Measurements from ENCODE around the gene TBC1D22A. TPM values are rescaled to one million over a fixed set of nuclear protein-coding genes. Genes with fewer than 3 reads are reported as not detected.

Gene TBC1D22A
- total RNA-seq, 6 donors from 2014 or later = 27.1 to 48.2 (median 35.3) TPM

- Histone ChIP-seq H3K36me3 (no peaks in the 10 kb centered on the region), H3K27ac (peak overlapping the region in 2 of 4 donors; percentile 12 to 37), H3K9me3 (no peaks in the 10 kb centered on the region), H3K4me3 (no peak overlapping the region), H3K4me1 (peaks cover 10 to 24% (median 16%) of the 10 kb centered on the region in 4 donors), H3K27me3 (no peaks in the 10 kb centered on the region)
- 69 to 72% methylated on average over 12 of the region's 12 CpGs for WGBS, 2 donors
- no peak for DNase-seq
- ATAC-seq (ENCODE audit: low FRiP score in 2 of 2) = peak in 1 of 2 donors; percentile 71
- TF ChIP-seq POLR2A (IDR thresholded peaks at IDR 0.05) (no peak), POLR2AphosphoS5 (IDR thresholded peaks at IDR 0.05) (no peak), EP300 (IDR thresholded peaks at IDR 0.05) (no peak), CTCF (IDR thresholded peaks at IDR 0.05) (no peak)
Observed at GRCh38 chr22:46829117-46829891, 66.9 kb downstream of the TBC1D22A start.

- Histone ChIP-seq H3K27ac (peak overlapping the region in 3 of 4 donors; percentile 4 to 37 (median 12)), H3K27me3 (no peaks in the 10 kb centered on the region)
Observed at GRCh38 chr22:46829941-46830715, 67.7 kb downstream of the TBC1D22A start.

DNA sequence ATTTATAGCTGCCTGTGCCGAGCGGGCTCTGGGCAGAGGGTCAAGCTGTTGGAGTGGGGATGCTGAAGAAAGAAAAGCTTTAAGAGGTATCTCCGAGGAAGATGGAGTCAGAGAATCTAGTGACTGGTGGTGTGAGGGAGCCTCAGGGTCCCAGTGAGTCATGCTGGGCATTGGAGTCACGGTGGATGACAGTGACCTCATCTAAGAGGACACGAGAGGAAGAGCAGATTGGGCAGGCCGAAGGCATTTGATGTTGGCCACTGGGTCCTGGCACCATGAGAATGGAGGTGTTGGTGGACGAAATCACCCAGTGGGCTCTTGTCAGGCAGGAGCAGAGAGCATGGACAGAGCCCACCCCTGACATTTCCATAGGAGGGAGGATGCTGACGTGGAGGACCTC is 68.4 kb downstream of the TBC1D22A start:
- no peak for DNase-seq
- TF ChIP-seq POLR2A (IDR thresholded peaks at IDR 0.05) (no peak), EP300 (IDR thresholded peaks at IDR 0.05) (no peak), CTCF (IDR thresholded peaks at IDR 0.05) (no peak), POLR2AphosphoS5 (IDR thresholded peaks at IDR 0.05) (no peak)
- H3K4me1 ChIP-seq = peaks cover 10 to 24% (median 16%) of the 10 kb centered on the region in 4 donors
- ATAC-seq (ENCODE audit: low FRiP score in 2 of 2) = no peak
- no peak overlapping the region for H3K27ac ChIP-seq
- WGBS, 2 donors = 93% methylated on average over 8 of the region's 8 CpGs
- no peak overlapping the region for H3K4me3 ChIP-seq
- no peaks in the 10 kb centered on the region for H3K27me3 ChIP-seq
- no peaks in the 10 kb centered on the region for H3K36me3 ChIP-seq
- H3K9me3 ChIP-seq = peaks cover 3 to 10% (median 6%) of the 10 kb centered on the region in 4 donors

More at GRCh38 chr22:46829941-46830715, 67.7 kb downstream of the TBC1D22A start:
- peaks cover 0 to 3% (median 1%) of the 10 kb centered on the region in 4 donors for H3K9me3 ChIP-seq
- 61 to 68% methylated on average over 14 to 15 of the region's 15 CpGs for WGBS, 2 donors
- peak in 1 of 2 donors; percentile 64 for ATAC-seq (ENCODE audit: low FRiP score in 2 of 2)
- TF ChIP-seq EP300 (IDR thresholded peaks at IDR 0.05) (no peak), POLR2A (IDR thresholded peaks at IDR 0.05) (no peak), CTCF (IDR thresholded peaks at IDR 0.05) (no peak), POLR2AphosphoS5 (IDR thresholded peaks at IDR 0.05) (no peak)
- no peak overlapping the region for H3K4me3 ChIP-seq
- no peaks in the 10 kb centered on the region for H3K36me3 ChIP-seq
- no peak for DNase-seq
- H3K4me1 ChIP-seq = peaks cover 10 to 24% (median 16%) of the 10 kb centered on the region in 4 donors

DNA sequence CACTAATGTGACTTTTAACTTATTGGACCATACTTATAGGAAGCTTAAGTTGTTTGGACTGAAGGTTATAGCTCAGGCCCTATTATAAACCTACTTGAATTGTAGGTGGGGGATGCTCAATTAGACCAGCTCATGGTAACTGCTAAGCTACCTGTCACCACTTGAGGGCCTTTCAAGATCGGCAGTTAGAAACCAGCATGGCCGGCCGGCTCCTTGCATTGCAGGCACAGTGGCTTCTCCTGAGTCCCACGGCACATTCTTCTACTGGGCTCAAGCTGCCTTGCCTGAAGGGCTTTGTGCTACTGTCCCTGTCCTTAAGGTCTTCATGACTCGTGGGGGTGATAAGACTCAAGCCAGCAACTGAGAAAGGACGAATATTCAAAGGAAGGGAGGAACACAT is 70.8 kb downstream of the TBC1D22A start:
- ATAC-seq (ENCODE audit: low FRiP score in 2 of 2) (no peak), DNase-seq (peak in 1 of 2 donors; percentile 56)
- no peak for TF ChIP-seq POLR2AphosphoS5 (IDR thresholded peaks at IDR 0.05)
- peak in 3 of 6 experiments; percentile 22 to 36 (median 29) for TF ChIP-seq CTCF (IDR thresholded peaks at IDR 0.05)
- no peak for TF ChIP-seq EP300 (IDR thresholded peaks at IDR 0.05)
- TF ChIP-seq POLR2A (IDR thresholded peaks at IDR 0.05) = no peak
- H3K4me3 ChIP-seq = no peak overlapping the region
- 81 to 86% methylated on average over 5 to 6 of the region's 6 CpGs for WGBS, 2 donors
- H3K27me3 ChIP-seq = no peaks in the 10 kb centered on the region
- no peaks in the 10 kb centered on the region for H3K36me3 ChIP-seq
- peaks cover 10 to 24% (median 16%) of the 10 kb centered on the region in 4 donors for H3K4me1 ChIP-seq
- peaks cover 4 to 11% (median 7%) of the 10 kb centered on the region in 4 donors for H3K9me3 ChIP-seq
- H3K27ac ChIP-seq = no peak overlapping the region

Data from upper lobe of left lung (tissue), 6 donors.